ENCODE results near the gene CDK11B.

- TF ChIP-seq CTCF (IDR thresholded peaks at IDR 0.05; ENCODE audit: low read depth, low read length, poor library complexity, severe bottlenecking) (no peak), EZH2phosphoT487 (IDR thresholded peaks at IDR 0.05; ENCODE audit: borderline replicate concordance, low read length) (no peak)
These were observed 43.4 kb downstream of the CDK11B start, which contains the start of gene MIB2 for GRCh38 chr1:1615256-1616044.

All from DOHH2 (cell line).